GM12873 (cell line): Measurements from ENCODE around the gene GPER1.

Source experiments
- CTCF ChIP-seq: IDR thresholded peaks from 2 replicates; pipeline ENCODE4 v1.5.1; 2012; ENCODE audit warnings: low read depth, mild to moderate bottlenecking, moderate library complexity, low read length, control low read depth; ENCODE audit not compliant: insufficient read depth; ENCODE audit errors: missing control alignments

The GPER1 gene

DNA sequence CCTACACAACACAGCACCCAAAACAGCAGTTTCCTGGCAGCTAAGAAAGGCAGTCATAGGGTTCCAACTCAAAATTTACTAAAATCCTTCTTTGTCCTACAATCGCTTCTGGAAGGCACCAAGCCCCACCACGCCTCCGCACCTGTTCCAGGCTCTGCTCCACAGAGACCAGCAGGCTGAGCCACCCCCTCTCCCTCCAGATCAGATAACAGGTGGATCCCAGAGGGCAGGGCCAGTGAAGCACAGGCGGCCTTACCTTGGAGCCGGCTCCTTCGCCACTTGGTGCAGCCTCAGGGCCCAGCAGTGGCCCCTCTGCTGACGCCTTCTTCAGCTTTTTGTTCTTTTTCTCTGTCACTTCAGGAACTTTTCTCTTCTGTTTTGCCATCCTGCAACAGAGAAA lies 39.1 kb downstream of the GPER1 start:
- no peak for TF ChIP-seq CTCF

GRCh38 chr7:1129431-1129830 lies 41.5 kb downstream of the GPER1 start:
- no peak for TF ChIP-seq CTCF

DNA sequence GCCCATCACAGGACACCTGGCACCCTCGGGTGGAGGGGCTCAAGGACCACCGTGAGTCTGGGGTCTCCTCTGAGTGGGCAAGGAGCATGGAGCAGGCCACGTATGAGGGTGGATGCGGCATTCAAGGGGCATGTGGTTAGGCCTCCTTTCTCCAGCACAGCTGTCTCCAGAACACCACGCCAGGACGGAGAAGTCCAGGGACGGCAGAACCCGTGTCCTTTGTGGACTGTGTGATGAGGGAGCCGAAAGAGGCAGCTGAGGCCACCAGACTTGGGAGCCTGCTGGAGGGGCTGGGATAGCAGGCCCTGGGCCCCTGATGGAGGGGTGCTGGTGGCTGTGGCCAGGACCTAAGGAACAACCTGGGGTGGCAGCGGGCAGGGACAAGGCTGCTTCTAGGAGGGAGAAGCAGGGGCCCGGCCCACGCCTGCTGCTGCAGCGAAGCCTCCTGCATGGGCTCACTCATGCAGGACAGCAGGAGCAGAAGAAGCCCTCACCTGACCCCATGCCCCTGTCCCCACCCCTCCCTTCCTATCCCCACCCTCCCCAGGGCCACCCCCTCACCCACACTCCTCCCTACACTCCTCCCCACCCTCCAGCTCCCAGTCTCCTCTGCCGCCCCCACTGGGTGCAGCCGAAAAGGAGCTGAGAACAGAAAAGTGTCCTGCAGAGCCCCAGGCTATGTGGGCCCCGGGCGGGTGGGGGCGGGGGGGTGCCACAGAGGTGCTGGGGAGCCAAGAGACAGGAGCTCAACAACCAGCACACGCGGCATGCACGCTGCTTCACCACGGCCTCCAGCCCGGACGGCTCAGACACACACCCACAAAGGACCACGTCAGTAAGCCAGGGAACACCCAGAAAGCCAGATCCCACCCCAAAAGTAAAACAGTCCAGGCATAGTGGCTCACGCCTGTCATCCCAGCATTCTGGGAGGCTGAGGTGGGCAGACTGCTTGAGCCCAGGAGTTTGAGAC lies 42.4 kb downstream of the GPER1 start:
- TF ChIP-seq CTCF = no peak

DNA sequence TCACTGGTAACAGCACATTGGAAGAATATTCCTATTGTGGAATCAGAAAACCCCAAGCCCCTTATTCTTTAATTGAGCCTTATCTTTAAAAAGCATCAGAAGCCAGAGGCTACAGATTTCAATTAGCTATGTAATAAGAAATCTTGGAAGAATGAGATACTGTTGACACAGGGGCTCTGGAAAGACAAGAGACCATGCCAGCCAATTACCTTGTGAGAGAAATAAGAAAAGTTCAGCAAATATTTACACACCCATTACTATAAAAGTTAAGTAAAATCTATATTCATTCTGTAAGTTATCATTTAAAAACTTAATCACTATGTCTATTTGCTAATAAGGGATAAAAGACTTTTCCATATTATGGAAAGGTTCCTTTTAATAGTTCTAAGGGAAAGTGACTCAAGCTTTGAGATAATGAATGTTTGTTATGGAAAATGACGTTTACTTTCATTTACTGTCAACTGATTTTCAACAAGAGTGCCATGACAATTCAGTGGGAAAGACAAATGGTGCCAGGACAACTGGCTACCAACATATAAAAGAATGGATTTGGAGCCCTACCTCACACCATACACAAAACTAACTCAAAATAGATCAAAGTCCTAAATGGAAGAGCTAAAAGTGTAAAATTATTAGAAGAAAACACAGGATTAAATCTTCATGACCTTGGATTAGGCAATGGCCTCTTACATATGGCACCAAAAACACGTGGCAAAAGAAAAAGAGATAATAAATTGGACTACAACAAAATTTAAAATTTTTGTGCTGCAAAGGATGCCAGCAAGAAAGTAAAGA lies 43.8 kb downstream of the GPER1 start:
- TF ChIP-seq CTCF = no peak

GRCh38 chr7:1134951-1135350 lies 47.0 kb downstream of the GPER1 start:
- no peak for TF ChIP-seq CTCF

DNA sequence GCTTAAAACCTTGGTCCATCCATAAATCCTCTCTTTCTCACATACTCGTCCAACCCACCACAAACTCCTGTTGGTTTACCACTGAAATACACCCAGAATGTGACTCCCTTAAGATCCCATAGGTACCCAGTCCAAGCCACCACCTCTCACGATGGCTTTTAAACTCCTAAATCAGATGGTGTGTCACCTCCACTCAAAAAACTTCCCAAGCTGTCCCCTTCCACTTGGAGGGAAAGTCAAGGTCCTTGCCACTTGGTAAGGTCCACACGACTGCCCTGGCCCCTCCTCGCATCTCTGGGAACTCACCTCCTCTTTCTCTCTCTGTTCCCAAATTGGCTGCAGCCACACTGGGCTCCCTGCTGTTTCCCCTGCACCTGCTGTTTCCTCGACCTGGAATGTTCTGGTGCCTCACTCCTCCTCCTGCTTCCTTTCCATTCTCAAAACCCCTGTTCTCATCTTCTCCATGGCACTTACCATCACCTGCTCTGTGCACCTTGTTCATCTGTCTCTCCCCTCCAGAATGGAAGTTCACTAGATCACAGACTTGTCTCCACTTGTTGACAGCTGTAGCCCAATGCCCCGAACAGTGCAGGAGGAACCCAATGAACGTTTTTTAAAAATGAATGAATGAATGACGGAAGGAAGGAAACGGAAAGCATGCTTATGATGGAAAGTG lies 49.1 kb downstream of the GPER1 start:
- TF ChIP-seq CTCF = no peak
